COLO668 (cell line): ENCODE measurements around the gene PMM1.

Experiments used
- DNase-seq: peaks from one replicate; lab custom pipeline; 2025; ENCODE audit not compliant: unreplicated experiment; lab: John Stamatoyannopoulos, UW

Gene PMM1

DNA sequence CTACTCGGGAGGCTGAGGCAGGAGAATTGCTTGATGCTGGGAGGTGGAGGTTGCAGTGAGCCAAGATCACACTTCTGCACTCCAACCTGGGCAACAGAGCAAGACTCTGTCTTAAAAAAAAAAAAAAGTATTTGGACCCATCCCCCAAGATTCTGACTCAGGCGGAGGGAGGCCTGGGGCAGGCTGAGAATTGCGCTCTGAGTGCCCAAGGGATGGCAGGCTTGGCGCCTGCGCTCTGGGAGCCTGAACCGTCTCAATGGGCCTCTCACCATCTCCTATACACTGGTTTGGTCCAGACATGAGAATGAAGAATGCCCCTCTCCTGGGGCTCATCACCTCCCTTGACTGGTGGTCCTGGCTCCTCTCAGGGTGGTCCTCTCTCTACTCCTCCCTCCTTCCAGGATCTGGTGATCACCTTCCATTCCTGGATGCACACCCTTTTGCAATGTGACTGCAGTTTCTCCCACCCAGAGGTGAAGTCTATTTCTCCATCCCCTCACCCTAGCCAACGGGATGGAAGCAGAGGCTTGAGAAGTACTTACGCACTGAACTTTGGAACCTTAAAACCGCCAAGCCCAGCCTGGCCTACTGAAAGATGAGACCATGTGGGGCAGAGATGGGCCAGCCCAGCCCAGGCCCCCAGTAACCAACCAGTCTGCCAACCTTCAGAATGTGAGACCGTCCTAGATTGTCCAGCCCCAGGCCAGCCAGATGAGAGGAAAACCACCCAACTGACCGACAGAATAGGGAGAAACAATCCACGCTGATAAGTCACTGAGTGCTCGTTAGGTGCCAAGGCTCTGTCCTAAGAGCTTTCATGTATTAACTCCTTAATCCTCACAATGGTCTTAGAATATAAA, 50.3 kb downstream of the PMM1 start:
- no peak for DNase-seq

DNA sequence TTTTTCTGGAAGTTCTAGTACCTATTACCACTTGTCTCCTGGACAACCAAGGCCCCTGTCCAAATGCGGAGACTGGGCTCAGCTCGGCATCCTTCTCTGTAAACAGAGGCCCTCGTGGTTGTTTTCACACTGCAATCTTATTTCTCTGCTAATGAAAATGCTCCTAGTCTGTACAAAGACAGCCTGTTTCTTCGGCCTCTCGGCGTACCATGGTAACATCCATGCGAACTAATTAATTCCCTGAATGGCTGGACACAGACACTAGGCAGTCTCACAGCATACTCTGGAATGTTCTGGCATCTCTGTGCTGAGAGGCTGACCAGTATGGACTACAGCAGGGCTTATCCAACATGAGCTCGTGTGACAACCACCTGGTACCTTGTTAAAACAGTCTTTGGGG, 51.1 kb downstream of the PMM1 start:
- DNase-seq = no peak

DNA sequence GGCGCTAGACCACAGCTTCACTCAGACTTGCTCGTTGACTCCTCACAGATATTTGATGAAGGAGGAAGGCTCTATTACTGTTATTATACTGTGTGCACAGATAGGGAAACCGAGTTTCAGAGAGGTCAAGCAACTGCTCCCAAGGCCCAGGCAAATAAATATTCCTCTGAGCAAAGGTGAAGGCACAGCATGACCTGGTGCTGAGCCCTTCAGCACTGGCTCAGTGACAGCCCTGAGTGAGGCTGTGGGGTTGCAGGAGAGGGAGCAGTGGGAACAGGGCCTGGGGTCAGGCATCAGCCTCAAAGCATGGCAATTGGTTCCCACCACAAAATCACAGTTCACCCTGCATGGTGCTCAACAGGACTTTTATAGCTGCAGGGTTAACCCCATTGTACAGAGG, 52.4 kb downstream of the PMM1 start:
- no peak for DNase-seq

DNA sequence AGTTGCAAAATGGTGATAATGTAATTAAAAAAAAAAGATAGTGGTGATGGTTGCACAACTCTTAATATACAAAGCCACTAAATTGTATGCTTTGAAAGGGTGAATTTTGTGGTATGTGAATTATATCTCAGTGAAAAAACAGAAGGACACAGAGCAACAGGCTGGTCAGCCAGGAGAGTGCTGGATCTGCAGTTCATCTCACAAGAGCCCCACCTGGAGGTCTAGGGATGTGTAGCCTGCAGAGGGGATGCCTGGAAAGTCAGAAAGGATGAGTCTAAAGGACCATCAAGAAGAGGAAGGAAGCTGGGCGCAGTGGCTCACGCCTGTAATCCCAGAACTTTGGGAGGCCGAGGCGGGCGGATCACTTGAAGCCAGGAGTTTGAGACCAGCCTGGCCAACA, 54.4 kb downstream of the PMM1 start:
- DNase-seq = no peak

DNA sequence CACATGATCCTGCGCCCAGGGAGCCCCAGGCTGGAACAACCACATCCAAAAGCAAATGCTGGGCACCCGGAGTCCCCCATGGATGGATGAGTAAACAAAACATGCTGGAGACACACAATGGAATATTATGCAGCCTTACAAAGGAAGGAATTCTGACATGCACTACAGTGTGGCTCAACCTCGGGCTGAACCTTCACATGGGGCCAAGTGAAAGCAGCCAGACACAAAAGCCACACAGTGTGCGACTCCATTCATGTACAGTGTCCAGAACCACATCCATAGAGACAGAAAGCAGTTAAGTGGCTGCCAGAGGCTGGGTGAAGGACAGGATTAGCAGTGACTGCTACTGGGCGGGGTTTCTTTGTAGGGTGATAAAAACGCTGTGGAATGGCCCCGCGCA, 55.4 kb downstream of the PMM1 start:
- DNase-seq = no peak

DNA sequence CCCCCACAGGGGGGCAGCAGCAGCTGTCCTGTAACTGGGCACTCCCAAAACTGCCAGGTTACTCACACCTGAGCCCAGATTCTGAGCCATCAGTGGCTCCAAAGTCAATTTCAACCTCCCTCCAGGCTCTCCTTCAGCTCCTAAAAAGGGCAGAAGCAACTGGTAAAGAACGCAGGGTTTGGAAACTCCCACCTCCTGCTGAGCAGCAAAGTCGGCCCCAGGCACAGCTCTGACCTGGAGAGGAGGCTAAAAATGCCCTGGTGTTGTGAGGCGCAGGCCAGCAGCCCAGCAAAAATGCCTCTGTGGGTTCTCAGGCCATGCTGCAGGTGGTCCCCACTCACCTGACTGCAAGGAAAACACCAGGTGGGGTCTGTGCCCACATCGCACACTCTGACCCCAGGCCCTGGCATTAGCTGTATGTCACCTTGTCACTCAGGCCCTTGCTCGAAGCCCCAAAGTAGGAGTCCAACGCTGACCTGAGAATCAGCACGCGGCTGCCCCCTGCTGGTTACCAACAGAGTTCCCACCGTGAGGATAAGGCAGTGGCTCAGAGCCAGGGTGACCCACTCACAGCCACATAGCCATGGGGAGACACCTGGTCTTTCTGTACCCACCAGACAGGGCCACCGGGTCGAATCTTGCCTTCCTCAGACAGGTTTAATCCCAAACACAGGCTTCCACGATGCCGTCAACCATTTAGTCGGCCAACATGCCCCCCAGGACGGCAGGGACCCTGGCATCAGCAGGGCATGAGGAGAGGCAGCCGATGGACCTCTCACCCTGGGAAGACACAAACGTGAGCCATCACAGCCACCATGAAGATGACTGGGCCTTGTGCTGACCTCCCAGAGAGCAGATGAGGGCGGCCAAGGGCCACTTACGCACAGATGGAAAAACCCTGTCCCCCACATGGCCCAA, 56.5 kb downstream of the PMM1 start:
- DNase-seq = peak; percentile 72

DNA sequence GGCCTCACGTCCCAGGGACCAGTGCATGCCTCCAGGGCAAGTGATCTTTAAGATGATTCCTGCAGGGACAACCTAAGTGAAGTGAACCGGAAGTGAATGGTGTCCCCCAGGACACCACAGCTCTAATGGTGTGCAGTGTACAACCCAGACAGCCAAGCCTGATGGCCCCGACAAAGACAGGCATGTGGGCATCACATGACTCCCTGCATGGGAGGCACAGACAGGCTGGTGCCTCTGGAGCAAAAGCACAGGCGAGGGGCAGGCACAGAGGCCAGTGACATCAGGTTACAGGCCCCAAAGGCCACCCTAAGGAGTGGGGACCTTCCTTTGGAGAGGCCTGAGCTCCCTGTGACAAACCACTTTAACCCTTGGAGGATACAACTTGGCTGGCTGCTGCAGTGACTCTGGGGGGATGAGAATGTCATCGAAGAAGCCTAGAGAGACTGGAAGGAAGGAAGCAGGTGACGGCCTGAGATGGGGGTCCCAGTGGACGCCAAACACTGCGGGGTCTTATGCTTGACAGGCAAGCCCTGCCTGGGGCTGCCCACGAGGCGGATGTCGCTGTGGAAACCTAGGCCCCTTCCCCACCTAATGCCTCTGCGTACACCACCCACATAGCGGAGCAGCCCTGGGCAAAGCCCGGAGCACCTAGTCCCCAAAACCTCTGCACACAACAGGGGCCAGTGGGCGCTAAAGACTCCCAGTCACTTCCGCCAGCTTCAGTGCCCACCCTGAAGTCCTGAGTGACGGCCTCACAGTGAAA, 57.7 kb downstream of the PMM1 start:
- DNase-seq = no peak

DNA sequence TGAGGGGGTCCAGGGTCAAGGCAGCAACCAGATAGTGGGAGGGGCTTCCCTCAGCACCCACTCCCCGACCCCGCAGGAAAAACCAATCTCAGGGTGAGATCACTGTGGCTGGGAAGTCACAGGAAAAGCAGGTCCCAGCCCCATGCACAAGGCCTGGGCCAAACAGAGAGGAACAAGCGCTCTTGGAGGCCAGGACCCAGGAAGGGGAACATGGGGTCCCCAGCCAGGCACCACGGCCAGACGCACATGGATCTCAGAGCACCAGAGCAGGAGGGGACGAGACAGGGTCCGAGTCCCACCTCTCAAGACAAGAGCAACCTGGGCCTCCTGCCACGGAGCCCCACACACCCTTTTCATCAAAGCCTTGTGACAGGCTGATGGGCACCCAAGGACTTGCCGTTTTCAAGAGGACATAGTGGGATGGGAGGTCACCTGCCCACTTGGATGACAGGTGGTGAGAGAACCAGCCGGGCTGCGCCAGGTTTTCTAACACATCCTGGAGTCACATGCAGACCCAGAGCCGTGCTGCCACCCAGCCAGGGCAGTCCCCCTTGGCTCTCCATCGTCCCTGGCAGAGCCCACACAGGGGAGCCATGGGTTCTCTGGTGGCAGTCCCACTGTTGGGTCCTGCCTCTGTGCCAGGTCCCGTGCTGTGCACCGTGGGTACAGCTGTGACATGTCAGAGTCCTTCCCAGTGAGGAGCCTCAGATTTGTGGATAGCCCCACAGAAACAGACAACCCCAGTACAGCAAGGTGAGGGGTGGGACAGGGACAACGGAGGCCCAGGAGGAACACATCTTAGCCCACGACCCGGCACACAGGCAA, 58.5 kb downstream of the PMM1 start:
- DNase-seq = no peak

DNA sequence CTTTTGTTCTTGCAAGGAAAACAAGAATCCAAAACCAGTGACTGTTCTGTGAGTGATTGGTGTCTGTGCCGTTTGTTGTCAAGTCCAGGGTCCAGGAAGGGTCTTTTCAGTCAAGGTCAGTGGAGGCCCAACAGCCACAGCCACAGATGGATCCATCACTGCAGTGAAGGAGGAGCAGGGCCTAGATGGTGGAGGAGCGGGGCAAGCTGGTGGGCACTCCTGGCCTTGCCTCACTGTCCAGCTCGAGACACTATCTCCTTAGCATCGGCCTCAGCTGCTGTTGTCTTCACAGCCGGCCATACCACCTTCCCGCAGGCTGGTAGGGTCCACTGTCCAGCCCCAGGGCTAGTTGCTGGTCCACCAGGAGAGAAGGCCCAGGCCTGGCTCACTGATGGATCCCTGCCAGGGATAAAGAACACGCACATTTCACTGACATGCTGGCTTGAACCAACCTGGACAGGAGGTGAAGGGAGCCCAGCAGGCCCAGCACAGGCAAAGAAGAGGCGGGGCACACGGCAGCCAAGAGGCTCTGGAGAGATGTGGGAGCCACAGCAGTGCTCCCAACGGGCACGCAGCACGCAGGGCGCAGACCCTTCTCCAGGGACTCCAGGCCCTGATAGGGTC, 60.6 kb downstream of the PMM1 start:
- no peak for DNase-seq

DNA sequence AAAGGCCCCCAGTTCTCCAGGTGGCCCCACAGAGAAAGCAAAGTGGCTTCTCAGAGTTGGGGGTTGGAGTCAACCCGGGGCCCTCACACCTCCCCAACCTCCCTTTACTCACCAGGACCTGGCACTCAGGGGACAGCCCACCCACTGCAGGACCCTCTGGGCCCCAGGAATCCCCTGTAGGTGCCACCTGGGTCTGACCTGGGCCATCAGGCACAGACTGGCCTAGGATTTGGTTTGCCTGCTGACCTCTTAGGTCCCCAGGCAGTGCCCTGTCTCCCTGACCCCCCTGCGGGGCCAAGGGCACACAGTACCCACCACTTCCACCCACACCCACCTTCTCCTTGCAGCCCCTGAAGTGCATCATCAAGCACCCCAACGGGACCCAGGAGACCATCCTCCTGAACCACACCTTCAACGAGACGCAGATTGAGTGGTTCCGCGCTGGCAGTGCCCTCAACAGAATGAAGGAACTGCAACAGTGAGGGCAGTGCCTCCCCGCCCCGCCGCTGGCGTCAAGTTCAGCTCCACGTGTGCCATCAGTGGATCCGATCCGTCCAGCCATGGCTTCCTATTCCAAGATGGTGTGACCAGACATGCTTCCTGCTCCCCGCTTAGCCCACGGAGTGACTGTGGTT, 61.4 kb downstream of the PMM1 start:
- DNase-seq = no peak
